HG02678 (cell line): ENCODE measurements around the gene FRMD3.

Source experiments
- ATAC-seq: cut with Tn5 transposase; IDR thresholded peaks from one replicate; pipeline ENCODE4 v1.9.1; 2021; ENCODE audit warnings: mild to moderate bottlenecking, moderate library complexity; ENCODE audit not compliant: unreplicated experiment

Gene FRMD3

DNA sequence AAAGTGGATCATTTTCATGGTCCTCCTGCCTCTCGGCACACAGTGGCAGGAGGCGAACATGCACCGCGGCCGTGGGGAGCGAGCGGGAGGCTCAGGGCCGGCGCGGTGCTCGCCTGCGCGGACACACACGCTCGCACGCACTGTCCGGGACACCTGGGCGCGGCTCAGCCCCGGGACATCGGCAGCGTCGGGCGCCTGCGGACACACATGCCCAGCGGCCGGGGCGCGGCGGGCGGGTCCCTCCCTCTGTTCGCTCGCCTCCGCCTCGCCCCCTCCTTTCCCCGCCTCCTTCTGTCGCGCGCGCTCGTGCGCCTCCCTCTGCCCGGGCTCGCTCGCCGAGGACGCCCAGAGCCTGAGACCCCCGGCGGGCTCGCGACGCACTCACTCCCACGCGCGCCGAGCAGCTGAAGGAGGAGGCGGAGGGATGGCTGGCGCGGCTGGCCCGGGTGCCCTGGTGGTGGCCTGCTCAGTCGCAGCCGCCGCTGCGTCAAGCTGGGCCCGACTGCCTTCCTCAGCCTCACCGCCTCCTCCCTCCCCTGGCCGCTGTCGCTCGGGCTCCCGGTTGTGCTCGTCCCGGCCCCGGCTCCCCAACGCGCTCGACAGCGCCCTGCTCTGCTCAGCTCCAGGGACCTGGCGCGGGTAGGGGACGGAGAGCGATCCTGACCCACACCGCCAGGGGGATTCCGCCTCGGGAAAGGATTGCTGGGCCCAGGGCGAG, at the start of gene FRMD3:
Gene FRMD3, minus strand, starts transcription at position 230 of the 718 bp plus-strand sequence. Its CDS starts 170 bp downstream, at position 60.
- peak; percentile 56 for ATAC-seq

GRCh38 chr9:83584995-83585394, 46.8 kb upstream of the FRMD3 start:
- no peak for ATAC-seq

DNA sequence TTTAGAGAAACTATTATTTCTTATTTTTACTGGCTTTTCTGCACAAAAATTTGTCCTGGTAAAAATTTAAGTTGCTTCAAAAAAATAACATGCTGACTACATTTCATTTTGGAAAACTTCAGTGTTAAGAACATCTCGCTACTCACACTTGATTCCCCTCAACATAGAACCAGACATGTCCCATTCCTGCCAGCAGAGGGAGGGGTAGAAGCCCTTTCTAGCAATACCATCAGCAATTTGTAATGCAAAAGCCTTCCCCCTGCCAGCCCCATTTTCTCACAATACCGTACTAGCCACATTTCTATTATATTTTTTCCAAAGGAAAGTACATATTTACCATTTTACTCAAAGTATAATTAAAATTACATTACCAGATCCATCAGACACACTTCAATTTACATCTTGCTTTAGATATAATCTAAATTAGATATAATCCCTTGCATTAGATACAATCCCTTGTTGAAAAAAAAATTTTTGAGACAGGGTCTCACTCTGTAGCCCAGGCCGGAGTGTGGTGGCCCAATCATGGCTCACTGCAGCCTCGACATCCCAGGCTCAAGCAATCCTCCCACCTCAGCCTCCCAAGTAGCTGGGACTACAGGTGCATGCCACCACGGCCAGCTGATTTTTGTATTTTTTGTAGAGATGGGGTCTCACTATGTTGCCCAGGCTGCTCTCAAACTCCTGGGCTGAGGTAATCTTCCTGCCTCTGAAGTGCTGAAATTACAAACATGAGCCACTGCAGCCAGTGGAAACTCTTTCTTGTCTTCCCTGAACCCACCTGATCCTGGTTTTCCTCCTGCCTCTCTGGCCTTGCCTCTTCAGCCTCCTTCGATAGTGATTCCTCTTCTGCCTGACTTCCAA, 45.2 kb upstream of the FRMD3 start:
- no peak for ATAC-seq

- no peak for ATAC-seq
These were observed 43.8 kb upstream of the FRMD3 start for GRCh38 chr9:83582029-83582428.

DNA sequence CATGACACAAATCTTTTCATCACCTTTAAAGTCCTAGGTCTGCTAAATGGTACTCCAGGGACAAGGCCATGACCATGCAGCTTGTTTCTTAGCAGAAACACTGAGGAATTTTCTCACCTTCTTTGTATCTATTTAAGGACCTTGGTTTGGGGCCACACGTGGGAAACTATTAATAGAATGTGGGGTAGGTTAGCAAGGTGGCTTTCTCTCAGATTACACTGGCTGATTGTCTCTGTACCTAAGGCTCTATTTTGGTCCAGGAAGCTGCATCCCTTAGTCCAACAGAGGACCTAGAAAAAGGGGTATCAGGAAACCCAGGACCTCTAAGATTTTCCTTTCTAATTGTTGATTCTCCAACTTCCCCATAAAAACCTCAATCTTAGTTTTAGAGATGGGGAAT, 36.3 kb upstream of the FRMD3 start:
- no peak for ATAC-seq

DNA sequence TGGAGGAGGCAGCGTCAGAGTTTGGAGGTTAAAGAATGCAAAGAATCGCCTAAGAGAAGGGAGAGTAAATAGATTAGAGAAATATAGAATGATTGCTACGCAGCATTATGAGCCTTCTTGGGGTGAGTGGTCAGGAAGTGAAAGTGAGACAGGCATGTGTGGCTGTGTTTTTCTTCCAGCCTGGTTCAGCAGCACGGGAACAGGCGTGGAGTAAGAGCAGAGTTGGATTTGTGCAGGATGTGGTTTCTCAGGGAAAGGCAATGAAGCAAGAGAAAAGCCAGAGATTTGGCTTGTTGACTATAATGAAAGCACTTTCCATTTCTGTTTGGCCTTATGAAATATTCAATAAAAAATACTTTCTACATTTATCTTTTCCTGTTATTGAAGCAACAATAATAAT, 34.3 kb upstream of the FRMD3 start:
- no peak for ATAC-seq

GRCh38 chr9:83570359-83570758, 32.2 kb upstream of the FRMD3 start:
- ATAC-seq = no peak

GRCh38 chr9:83569326-83569725, 31.1 kb upstream of the FRMD3 start:
- no peak for ATAC-seq

DNA sequence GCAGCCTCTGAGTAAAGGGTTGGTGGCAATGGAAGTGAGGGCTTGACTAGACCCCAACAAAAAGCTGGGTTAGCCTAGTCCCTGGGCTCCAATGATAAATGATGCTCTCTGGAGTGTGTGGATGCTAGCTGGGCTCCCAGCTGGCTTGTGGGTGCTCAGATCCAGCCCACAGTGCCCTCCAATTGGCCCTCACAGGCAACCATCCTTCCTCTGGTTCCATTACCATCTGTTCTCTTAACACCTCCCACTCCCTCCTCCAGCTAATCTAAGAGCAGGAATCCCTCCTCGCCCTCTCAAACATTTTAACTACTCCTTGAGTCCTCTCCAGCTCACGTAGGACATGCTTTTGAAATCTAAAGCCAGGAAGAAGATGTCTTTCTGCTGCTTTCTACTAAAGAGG, 25.2 kb upstream of the FRMD3 start:
- ATAC-seq = no peak

GRCh38 chr9:83560169-83560826, 22.1 kb upstream of the FRMD3 start:
- no peak for ATAC-seq

DNA sequence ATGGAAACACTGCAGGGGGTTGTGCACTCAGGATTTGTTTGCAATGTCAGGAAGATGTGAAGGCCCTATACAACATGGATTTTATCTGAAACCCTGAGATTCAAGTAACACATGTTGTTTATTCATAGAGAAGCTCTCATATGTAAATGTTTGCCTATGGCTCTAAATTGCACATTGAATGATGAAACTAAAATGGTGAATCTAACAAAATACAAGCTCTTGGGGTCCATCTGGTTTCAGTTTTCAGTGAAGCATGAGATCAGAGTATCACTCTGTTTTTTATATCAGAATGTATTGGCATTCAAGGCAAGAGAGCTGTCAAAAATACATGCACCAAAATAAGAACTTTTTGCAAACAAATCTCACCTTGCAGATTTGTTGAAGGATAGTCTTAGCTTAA, 19.6 kb upstream of the FRMD3 start:
- no peak for ATAC-seq

- no peak for ATAC-seq
These were observed 19.1 kb upstream of the FRMD3 start for GRCh38 chr9:83557317-83557716.

DNA sequence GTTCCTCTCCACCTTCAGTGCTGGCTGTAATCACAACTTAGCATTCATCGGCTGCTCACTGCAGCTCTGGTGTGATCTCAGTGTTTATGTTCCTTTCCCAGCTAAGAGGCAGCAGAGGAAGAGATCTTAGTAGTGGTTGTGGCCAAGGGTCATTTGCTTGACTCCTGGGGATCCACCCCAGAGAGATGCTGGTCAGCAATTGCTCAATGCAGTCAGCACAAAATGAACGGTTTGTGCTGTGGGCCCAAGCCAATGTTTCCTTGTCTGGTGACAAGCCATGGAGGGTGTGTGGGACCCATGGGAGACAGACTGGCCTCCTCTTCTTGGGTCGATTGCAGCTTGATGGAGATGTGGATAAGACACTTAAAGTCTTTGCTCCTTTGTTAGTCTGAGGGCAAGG, 16.1 kb upstream of the FRMD3 start:
- ATAC-seq = no peak

- ATAC-seq = peak; percentile 91
These were observed 5.9 kb upstream of the FRMD3 start for GRCh38 chr9:83544002-83544698.

GRCh38 chr9:83538890-83539238, 663 bp upstream of the FRMD3 start:
- ATAC-seq = no peak

DNA sequence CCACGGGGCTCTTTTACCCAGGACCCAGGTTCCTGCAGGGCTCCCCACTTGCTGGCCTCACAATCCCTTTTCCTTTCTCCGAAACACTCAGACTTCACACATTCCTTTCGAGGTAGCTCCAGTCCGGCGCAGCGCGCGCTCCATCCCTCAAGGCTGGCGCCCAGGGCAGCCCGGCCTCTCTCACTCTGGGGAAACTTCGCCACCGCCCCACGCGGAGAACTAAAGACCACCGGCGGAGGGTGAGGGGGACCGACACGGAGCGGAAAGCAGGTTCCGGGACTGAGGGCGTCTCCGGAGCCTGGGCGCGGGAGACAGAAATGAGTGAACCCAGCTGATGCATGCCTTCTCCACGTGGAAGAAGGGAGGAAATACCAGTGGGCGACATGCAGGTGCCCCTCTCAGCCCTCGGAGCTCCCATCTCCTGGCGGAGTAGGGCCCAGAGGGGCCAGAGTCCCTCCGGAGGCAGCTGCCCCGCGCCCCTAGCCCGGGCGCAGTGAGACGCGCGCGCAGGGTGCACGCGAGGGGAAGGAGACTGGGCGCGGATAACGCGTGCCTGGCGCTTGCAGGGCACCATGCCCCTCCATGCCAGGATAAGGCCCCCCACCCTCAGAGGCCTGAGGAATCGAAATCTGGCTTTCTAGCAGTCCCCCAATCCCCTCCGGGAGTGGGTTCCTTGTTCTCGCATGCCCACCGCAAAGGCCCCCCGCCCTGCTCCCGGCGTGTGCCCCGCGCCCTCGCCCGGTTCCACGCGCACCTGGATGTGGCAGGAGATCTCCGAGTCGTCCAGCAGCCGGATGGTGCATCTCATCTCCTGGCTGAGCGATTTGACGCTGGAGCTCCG, 650 bp downstream of the FRMD3 start:
- no peak for ATAC-seq

DNA sequence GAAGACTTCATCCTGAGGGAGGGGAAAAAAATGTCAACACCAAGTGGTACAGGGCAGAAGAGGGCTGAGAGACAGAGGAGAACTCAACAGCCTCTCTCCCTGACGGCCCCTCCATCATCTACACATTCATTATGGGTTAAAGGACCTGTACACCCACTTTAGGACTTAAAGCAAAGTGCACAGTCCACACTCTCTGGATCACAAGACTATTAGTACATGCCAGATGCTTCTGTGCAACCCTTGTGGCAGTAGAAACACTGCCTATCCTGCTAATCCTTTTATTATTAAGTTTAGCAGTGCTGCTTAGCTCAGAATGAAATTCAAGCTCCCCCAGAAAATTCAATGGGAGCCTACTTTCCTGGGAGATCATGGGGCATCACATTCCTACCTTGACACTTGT, 1.9 kb downstream of the FRMD3 start:
- ATAC-seq = no peak

DNA sequence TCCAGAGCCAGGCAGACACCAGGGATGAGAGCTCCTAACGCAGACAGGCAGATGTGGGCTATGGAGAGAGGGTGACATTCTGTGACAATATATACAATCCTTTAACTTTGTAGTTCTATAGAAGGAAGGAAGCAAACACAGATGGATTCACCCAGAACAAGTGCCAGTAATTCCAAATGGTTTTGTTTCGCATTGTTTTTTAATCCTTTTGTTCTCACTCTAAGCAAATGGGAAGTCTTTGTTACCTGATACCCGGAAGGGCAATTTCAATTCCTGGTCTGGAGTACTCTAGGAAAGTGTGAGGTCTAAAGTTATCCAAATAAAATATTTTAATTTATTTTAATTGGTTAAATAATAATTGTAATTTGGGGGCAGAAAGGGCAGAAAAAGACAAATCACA, 2.5 kb downstream of the FRMD3 start:
- ATAC-seq = no peak

- no peak for ATAC-seq
These were observed 4.9 kb downstream of the FRMD3 start for GRCh38 chr9:83533296-83533695.

GRCh38 chr9:83526901-83527300, 11.3 kb downstream of the FRMD3 start:
- no peak for ATAC-seq
